ENCODE results near the gene STC2. TPM values are rescaled to one million over a fixed set of nuclear protein-coding genes. Genes with fewer than 3 reads are reported as not detected.
A peak's percentile ranks its signal among the peaks of the same experiment; 100 is the strongest.

The STC2 gene
- total RNA-seq, 5 donors from 2014 or later (not counting 1 experiment from before 2014, with no cell fraction given) = 0.47 to 1.2 (median 1.1) TPM; not detected in 2

GRCh38 chr5:173293817-173294672 is 34.2 kb downstream of the STC2 start:
- POLR2A ChIA-PET = interaction anchor here in 1 of 2 donors (0.5 kb wide), 1 partner anchor 813 kb away, joined by 8 read pairs; no protein-coding TSS in a partner anchor
- peaks cover 0 to 11% of the 10 kb centered on the region in 2 experiments for H3K4me1 ChIP-seq (ENCODE audit: control insufficient read depth in 1 of 2, extremely low read depth in 1 of 2, insufficient read depth in 2 of 2, low read length in 2 of 2)
- no peaks in the 10 kb centered on the region for H3K36me3 ChIP-seq (ENCODE audit: control insufficient read depth in 2 of 2, extremely low read depth in 1 of 2, insufficient read depth in 1 of 2, low read length in 1 of 2)
- no peaks in the 10 kb centered on the region for H3K36me3 Mint-ChIP-seq
- H3K27ac ChIP-seq (ENCODE audit: low read length) = no peak overlapping the region
- peaks cover 33 to 67% of the 10 kb centered on the region in 2 donors for H3K27me3 Mint-ChIP-seq
- no peak overlapping the region for H3K27ac Mint-ChIP-seq
- H3K4me3 ChIP-seq (ENCODE audit: control insufficient read depth in 1 of 2, extremely low read depth in 1 of 2, low read length in 1 of 2) = peak overlapping the region in 1 of 2 donors; percentile 41
- H3K9me3 Mint-ChIP-seq = no peaks in the 10 kb centered on the region
- DNase-seq (peak in 34 of 35 experiments; percentile 4 to 73 (median 46)), ATAC-seq (replicated peaks in 1 of 4) (peak; percentile 68 to 77 (median 72))
- peaks cover 2 to 57% of the 10 kb centered on the region in 2 experiments for H3K27me3 ChIP-seq (replicated peaks in 1 of 2; ENCODE audit: control insufficient read depth in 2 of 2, extremely low read depth in 1 of 2, insufficient read depth in 2 of 2, low read length in 1 of 2)
- CTCF ChIA-PET = interaction anchor here (1.1 to 1.4 kb wide), 2 partner anchors 9 to 38 kb away, joined by 3 to 5 read pairs; no protein-coding TSS in a partner anchor
- H3K4me1 Mint-ChIP-seq = peaks cover 12 to 16% (median 13%) of the 10 kb centered on the region in 3 donors
- H3K4me3 Mint-ChIP-seq = peak overlapping the region; percentile 45 to 63 (median 59)
- H3K9me3 ChIP-seq = no peaks in the 10 kb centered on the region
- WGBS (ENCODE audit: insufficient coverage) = 7% methylated on average over 23 of the region's 37 CpGs

DNA sequence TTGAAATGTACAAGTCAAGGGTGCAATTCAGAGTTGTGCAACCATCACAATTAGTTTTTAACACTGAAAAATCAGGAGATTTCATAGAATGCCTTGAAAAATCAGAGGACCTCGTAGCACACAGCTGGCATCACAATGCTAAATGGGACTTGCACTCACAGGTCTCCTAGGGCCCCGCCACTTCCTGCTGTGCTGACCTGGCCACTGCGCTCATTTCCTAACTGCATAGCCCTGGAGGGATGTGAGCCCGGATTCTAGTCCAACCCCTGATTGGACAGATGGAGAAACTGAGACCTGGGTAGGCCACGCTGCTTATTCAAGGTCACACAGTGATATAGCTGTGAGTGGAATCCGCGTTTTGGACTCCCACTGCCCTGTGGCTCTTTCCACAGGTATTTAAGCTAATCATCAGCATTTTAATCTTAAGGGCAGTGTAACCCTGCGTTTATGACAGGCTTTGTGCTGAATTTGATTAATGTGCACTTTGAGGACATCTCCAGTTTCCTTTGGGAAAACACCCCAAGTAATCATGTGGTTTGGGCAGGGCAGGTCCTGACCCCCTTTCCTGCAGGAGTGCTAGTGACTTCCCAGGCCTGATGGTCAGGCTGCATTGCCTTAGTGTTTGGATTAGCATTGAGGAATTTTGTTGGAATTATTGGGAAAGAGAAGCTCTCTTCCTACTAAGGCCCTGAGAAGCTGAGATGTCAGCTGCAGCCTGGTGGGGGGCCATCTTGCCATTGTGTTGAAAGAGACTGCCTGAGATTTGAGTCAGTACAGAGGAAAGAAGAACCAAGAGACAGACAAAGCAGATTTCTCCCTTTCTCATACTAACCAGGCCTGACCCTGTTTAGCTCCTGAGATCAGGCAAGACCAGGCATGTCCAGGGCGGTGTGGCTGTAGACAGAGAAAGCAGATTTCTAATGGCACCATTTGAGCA is 36.2 kb downstream of the STC2 start:
- Mint-ChIP-seq H3K4me1 (peaks cover 12 to 16% (median 13%) of the 10 kb centered on the region in 3 donors), H3K27me3 (peaks cover 43 to 77% of the 10 kb centered on the region in 2 donors), H3K27ac (no peak overlapping the region), H3K4me3 (no peak overlapping the region), H3K36me3 (no peaks in the 10 kb centered on the region), H3K9me3 (no peaks in the 10 kb centered on the region)
- no peaks in the 10 kb centered on the region for H3K36me3 ChIP-seq (ENCODE audit: control insufficient read depth in 2 of 2, extremely low read depth in 1 of 2, insufficient read depth in 1 of 2, low read length in 1 of 2)
- H3K4me3 ChIP-seq (ENCODE audit: control insufficient read depth in 1 of 2, extremely low read depth in 1 of 2, low read length in 1 of 2) = no peak overlapping the region
- POLR2A ChIA-PET = no interaction called here
- DNase-seq (no peak), ATAC-seq (replicated peaks in 1 of 4) (no peak)
- no peak overlapping the region for H3K27ac ChIP-seq (ENCODE audit: low read length)
- peaks cover 0 to 11% of the 10 kb centered on the region in 2 experiments for H3K4me1 ChIP-seq (ENCODE audit: control insufficient read depth in 1 of 2, extremely low read depth in 1 of 2, insufficient read depth in 2 of 2, low read length in 2 of 2)
- 64% methylated on average over 5 of the region's 9 CpGs for WGBS (ENCODE audit: insufficient coverage)
- CTCF ChIA-PET = interaction anchor here (0.6 to 0.7 kb wide), 2 partner anchors 313 to 633 kb away, joined by 3 to 4 read pairs; no protein-coding TSS in a partner anchor
- H3K27me3 ChIP-seq (replicated peaks in 1 of 2; ENCODE audit: control insufficient read depth in 2 of 2, extremely low read depth in 1 of 2, insufficient read depth in 2 of 2, low read length in 1 of 2) = peaks cover 5 to 53% of the 10 kb centered on the region in 2 experiments
- no peaks in the 10 kb centered on the region for H3K9me3 ChIP-seq

DNA sequence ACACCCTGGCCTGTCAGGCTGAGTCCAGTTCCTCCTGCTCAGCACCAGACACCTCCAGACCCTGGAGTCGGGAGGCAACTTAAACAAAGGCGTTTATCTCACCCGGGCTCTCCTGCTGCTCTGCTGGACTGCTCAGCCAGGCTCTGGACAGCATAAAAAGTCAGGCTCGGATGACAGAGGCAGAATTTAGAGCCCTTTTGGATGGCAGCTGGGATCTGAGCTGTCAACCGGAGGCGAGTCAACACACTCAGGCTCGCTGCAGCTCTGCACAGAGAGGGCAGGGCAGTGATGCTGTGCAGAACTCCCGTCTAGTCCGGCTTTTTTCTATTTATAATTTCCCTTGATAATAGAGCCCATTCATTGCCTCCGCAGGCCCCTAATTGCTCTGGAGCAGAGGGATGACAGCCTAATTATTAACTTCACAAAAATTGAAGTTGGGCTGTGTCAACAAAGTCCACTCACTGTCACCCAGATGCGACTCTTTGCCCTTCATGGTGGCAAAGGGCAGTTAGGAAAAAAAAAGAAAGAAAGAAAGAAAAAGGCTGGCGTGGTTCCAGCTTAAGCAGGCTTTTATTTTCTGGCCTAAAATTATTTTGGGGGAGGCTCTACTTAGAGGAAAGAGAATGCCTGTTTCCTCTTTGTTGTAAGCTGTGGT is 37.6 kb downstream of the STC2 start:
- no peaks in the 10 kb centered on the region for H3K9me3 Mint-ChIP-seq
- Histone ChIP-seq H3K4me3 (ENCODE audit: control insufficient read depth in 1 of 2, extremely low read depth in 1 of 2, low read length in 1 of 2) (no peak overlapping the region), H3K27ac (ENCODE audit: low read length) (no peak overlapping the region), H3K4me1 (ENCODE audit: control insufficient read depth in 1 of 2, extremely low read depth in 1 of 2, insufficient read depth in 2 of 2, low read length in 2 of 2) (peaks cover 0 to 11% of the 10 kb centered on the region in 2 experiments), H3K27me3 (replicated peaks in 1 of 2; ENCODE audit: control insufficient read depth in 2 of 2, extremely low read depth in 1 of 2, insufficient read depth in 2 of 2, low read length in 1 of 2) (peaks cover 7 to 48% of the 10 kb centered on the region in 2 experiments), H3K9me3 (no peaks in the 10 kb centered on the region), H3K36me3 (ENCODE audit: control insufficient read depth in 2 of 2, extremely low read depth in 1 of 2, insufficient read depth in 1 of 2, low read length in 1 of 2) (no peaks in the 10 kb centered on the region)
- no peak for ATAC-seq (replicated peaks in 1 of 4)
- ChIA-PET CTCF (interaction anchor here in 1 of 2 donors (0.6 kb wide), 1 partner anchor 325 kb away, joined by 3 read pairs; no protein-coding TSS in a partner anchor), POLR2A (no interaction called here)
- H3K27me3 Mint-ChIP-seq = peaks cover 50 to 80% of the 10 kb centered on the region in 2 donors
- DNase-seq = no peak
- H3K4me3 Mint-ChIP-seq = no peak overlapping the region
- H3K36me3 Mint-ChIP-seq = no peaks in the 10 kb centered on the region
- no peak overlapping the region for H3K27ac Mint-ChIP-seq
- H3K4me1 Mint-ChIP-seq = peaks cover 12 to 16% (median 13%) of the 10 kb centered on the region in 3 donors
- WGBS (ENCODE audit: insufficient coverage) = 55% methylated on average over 9 of the region's 12 CpGs

DNA sequence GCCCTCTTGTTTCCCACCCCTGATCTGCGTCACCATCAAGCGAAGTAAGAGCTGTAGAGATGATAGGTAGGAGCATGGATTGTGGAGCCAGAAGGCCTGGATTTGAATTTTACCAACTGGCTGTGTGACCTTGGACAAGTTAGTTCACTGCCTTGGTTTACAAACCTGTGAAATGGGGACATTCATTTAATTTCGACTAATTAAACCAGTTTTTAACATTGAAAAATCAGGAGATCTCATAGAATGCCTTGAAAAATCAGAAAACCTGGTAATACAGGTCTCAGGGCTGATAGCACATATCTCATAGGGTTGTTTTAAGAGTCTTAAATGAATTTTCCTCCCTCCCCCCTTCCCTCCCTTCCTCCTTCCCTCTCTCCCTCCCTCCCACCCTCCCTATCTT is 38.8 kb downstream of the STC2 start:
- no peak overlapping the region for H3K4me3 ChIP-seq (ENCODE audit: control insufficient read depth in 1 of 2, extremely low read depth in 1 of 2, low read length in 1 of 2)
- Mint-ChIP-seq H3K9me3 (peaks cover 0 to 4% (median 3%) of the 10 kb centered on the region in 3 donors), H3K4me1 (peaks cover 10 to 11% (median 11%) of the 10 kb centered on the region in 3 donors), H3K27me3 (peaks cover 59 to 82% of the 10 kb centered on the region in 2 donors), H3K4me3 (no peak overlapping the region), H3K36me3 (no peaks in the 10 kb centered on the region), H3K27ac (no peak overlapping the region)
- H3K4me1 ChIP-seq (ENCODE audit: control insufficient read depth in 1 of 2, extremely low read depth in 1 of 2, insufficient read depth in 2 of 2, low read length in 2 of 2) = peaks cover 0 to 8% of the 10 kb centered on the region in 2 experiments
- ChIA-PET CTCF (no interaction called here), POLR2A (no interaction called here)
- WGBS (ENCODE audit: insufficient coverage) = 80% methylated on average over 2 of the region's 3 CpGs
- no peak overlapping the region for H3K27ac ChIP-seq (ENCODE audit: low read length)
- ATAC-seq (replicated peaks in 1 of 4) = no peak
- no peaks in the 10 kb centered on the region for H3K9me3 ChIP-seq
- H3K36me3 ChIP-seq (ENCODE audit: control insufficient read depth in 2 of 2, extremely low read depth in 1 of 2, insufficient read depth in 1 of 2, low read length in 1 of 2) = no peaks in the 10 kb centered on the region
- peaks cover 9 to 39% of the 10 kb centered on the region in 2 experiments for H3K27me3 ChIP-seq (replicated peaks in 1 of 2; ENCODE audit: control insufficient read depth in 2 of 2, extremely low read depth in 1 of 2, insufficient read depth in 2 of 2, low read length in 1 of 2)
- no peak for DNase-seq

DNA sequence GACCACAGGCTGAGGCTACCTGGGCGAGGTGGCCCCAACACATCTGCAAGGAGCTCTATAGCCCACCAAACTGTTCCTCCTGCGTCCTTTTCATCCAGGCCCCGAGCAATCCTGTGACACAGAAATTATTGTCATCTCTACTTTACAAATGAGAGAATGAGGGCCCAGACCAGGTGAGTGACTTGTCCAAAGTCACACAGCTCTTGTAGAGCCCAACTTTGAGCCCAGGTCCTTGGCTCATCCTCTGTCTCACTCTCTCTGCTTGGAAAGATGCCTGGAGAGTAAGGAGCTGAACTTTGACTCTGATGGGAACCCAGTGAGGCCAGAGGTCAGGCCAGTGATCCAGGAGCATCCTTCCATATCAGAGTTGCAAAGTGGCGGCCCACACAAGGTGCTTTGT is 39.6 kb downstream of the STC2 start:
- POLR2A ChIA-PET = no interaction called here

More for the DNA sequence above, 39.6 kb downstream of the STC2 start:
- H3K4me3 ChIP-seq (ENCODE audit: control insufficient read depth in 1 of 2, extremely low read depth in 1 of 2, low read length in 1 of 2) = no peak overlapping the region
- Mint-ChIP-seq H3K27me3 (peaks cover 59 to 77% of the 10 kb centered on the region in 2 donors), H3K4me1 (peaks cover 6 to 8% (median 7%) of the 10 kb centered on the region in 3 donors), H3K4me3 (no peak overlapping the region), H3K9me3 (peaks cover 0 to 4% (median 3%) of the 10 kb centered on the region in 3 donors), H3K27ac (no peak overlapping the region), H3K36me3 (no peaks in the 10 kb centered on the region)
- H3K27me3 ChIP-seq (replicated peaks in 1 of 2; ENCODE audit: control insufficient read depth in 2 of 2, extremely low read depth in 1 of 2, insufficient read depth in 2 of 2, low read length in 1 of 2) = peaks cover 9 to 39% of the 10 kb centered on the region in 2 experiments
- CTCF ChIA-PET = no interaction called here
- DNase-seq (no peak), ATAC-seq (replicated peaks in 1 of 4) (no peak)
- 52% methylated on average over 3 of the region's 4 CpGs for WGBS (ENCODE audit: insufficient coverage)
- H3K27ac ChIP-seq (ENCODE audit: low read length) = no peak overlapping the region
- H3K9me3 ChIP-seq = no peaks in the 10 kb centered on the region
- H3K36me3 ChIP-seq (ENCODE audit: control insufficient read depth in 2 of 2, extremely low read depth in 1 of 2, insufficient read depth in 1 of 2, low read length in 1 of 2) = no peaks in the 10 kb centered on the region
- peaks cover 0 to 7% of the 10 kb centered on the region in 2 experiments for H3K4me1 ChIP-seq (ENCODE audit: control insufficient read depth in 1 of 2, extremely low read depth in 1 of 2, insufficient read depth in 2 of 2, low read length in 2 of 2)

All from T-cell (primary cell).